ENCODE results near the gene ENPP1. TPM values are rescaled to one million over a fixed set of nuclear protein-coding genes. Genes with fewer than 3 reads are reported as not detected.

Gene ENPP1
- total RNA-seq, result 0.31 and 0.32 TPM in 2 replicates

DNA sequence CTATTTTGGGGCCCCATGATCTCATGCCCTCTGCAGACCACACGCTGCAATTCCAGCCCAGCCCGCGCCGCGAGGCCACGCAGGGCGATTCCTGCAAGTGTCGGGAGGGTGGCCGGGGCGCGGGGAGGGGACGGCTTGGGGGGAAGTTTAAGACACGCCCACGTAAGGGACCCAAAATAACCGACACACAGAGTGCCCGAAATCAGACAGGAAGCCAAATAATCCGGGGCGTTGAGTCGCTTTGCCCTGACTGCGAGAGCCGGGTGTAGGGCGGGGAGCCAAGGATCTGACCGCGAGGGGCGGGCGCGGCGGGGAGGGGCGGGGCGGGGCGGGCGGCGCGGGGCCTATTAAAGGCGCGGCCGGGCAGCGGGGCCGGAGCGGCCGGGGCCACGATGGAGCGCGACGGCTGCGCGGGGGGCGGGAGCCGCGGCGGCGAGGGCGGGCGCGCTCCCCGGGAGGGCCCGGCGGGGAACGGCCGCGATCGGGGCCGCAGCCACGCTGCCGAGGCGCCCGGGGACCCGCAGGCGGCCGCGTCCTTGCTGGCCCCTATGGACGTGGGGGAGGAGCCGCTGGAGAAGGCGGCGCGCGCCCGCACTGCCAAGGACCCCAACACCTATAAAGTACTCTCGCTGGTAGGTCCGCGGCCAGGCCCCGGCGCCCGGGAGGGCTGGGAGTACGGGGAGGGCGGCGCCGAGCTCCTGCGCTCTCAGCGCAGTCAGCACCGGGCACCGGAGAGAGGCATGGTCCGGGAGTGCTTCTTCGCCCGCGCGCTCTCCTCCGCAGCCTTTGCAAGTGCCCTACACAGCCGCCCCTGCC lies at the start of gene ENPP1:
TSS of gene ENPP1 (plus strand) at position 377 of the 816 bp plus-strand sequence. CDS start at position 393, 16 bp downstream.

Other genes with a start within 250 kb of the ENPP1 start
- gene ARG1, start 234.8 kb upstream of the ENPP1 start, total RNA-seq, result not detected in 2 replicates
- 20.7 and 51.0 TPM in 2 replicates for gene MED23, start 179.8 kb upstream of the ENPP1 start, total RNA-seq
- gene ENPP3, start 170.7 kb upstream of the ENPP1 start, total RNA-seq, result 1.5 TPM in 1 of 2 replicates, not detected in the other
- not detected in 2 replicates for gene OR2A4, start 106.6 kb upstream of the ENPP1 start, total RNA-seq
- not detected in 2 replicates for gene CTAGE9, start 97.0 kb upstream of the ENPP1 start, total RNA-seq
- 504 and 1,298 TPM in 2 replicates for gene CCN2, start 143.4 kb downstream of the ENPP1 start, total RNA-seq

Data from bladder microvascular endothelial cell (primary cell).